Cardiac fibroblast (primary cell): ENCODE results near the gene FBXO44.

ENCODE experiments used
- DNase-seq, 2 donors: peaks; one replicate each; pipeline versions ENCODE4 v3.0.0 to v3.0.0-alpha.2; 2010; ENCODE audit warnings: low read depth in 2 of 2
- H3K4me3 ChIP-seq, 2 donors: replicated peaks in 1 of 2; 1 replicate in 1 of 2; 2 replicates in 1 of 2; pipeline ENCODE4 v1.5.1; 2011; ENCODE audit warnings: low read depth in 2 of 2, low read length in 2 of 2, mild to moderate bottlenecking in 2 of 2, moderate library complexity in 1 of 2
- CTCF ChIP-seq: IDR thresholded peaks from one replicate; pipeline ENCODE4 v1.5.1; 2011; ENCODE audit warnings: low read depth, mild to moderate bottlenecking, low read length, inconsistent platforms

Gene FBXO44

GRCh38 chr1:11615090-11615489 is 39.6 kb upstream of the FBXO44 start:
- no peak for DNase-seq
- no peak overlapping the region for H3K4me3 ChIP-seq
- no peak for TF ChIP-seq CTCF

- no peak for DNase-seq
- no peak for TF ChIP-seq CTCF
- H3K4me3 ChIP-seq = no peak overlapping the region
These were observed 37.9 kb upstream of the FBXO44 start for GRCh38 chr1:11616766-11617165.

- no peak for DNase-seq
- no peak overlapping the region for H3K4me3 ChIP-seq
- no peak for TF ChIP-seq CTCF
These were observed 37.4 kb upstream of the FBXO44 start for GRCh38 chr1:11617314-11617713.

GRCh38 chr1:11617741-11618140 is 36.9 kb upstream of the FBXO44 start:
- no peak overlapping the region for H3K4me3 ChIP-seq
- no peak for DNase-seq
- no peak for TF ChIP-seq CTCF

GRCh38 chr1:11620405-11620804 is 34.3 kb upstream of the FBXO44 start:
- H3K4me3 ChIP-seq = no peak overlapping the region
- DNase-seq = no peak
- no peak for TF ChIP-seq CTCF

- DNase-seq = no peak
- no peak for TF ChIP-seq CTCF
- H3K4me3 ChIP-seq = no peak overlapping the region
These were observed 33.8 kb upstream of the FBXO44 start for GRCh38 chr1:11620924-11621323.

GRCh38 chr1:11622398-11622797 is 32.3 kb upstream of the FBXO44 start:
- DNase-seq = no peak
- H3K4me3 ChIP-seq = no peak overlapping the region
- no peak for TF ChIP-seq CTCF
